CD4-positive, alpha-beta memory T cell (primary cell): ENCODE results near the gene ENAM. TPM values are rescaled to one million over a fixed set of nuclear protein-coding genes. Genes with fewer than 3 reads are reported as not detected.

Experiments used
- CTCF ChIA-PET: fragments of 350-600 bp; sonication (Branson Sonifier 250); formaldehyde crosslinking; loops from one replicate; lab custom pipeline; 2021; ENCODE audit warnings: inconsistent platforms; ENCODE audit not compliant: partially characterized antibody; lab: Charles Lee
- POLR2A ChIA-PET: fragments of 350-600 bp; sonication (Branson Sonifier 250); formaldehyde crosslinking; loops from one replicate; lab custom pipeline; 2021; ENCODE audit not compliant: partially characterized antibody; lab: Charles Lee
- DNase-seq, 5 donors: peaks; one replicate each; pipeline versions ENCODE4 v3.0.0 to v3.0.0-alpha.2; 2020 to 2022; ENCODE audit warnings: mixed read lengths in 1 of 5
- H3K27ac ChIP-seq: one replicate; pipeline ENCODE4 v1.7.0; 2013; ENCODE audit warnings: low read depth, low read length
- H3K27me3 ChIP-seq: 2 replicates; pipeline ENCODE4 v1.7.0; 2013; ENCODE audit warnings: mild to moderate bottlenecking, low read length, moderate library complexity; ENCODE audit not compliant: insufficient read depth
- H3K36me3 ChIP-seq: 2 replicates; pipeline ENCODE4 v1.7.0; 2013; ENCODE audit warnings: mild to moderate bottlenecking, low read length, moderate library complexity; ENCODE audit not compliant: insufficient read depth
- H3K4me1 ChIP-seq: 2 replicates; pipeline ENCODE4 v1.7.0; 2013; ENCODE audit warnings: mild to moderate bottlenecking, low read length, moderate library complexity; ENCODE audit not compliant: insufficient read depth
- H3K4me3 ChIP-seq, 2 donors: one replicate each; pipeline ENCODE4 v1.7.0; 2013; ENCODE audit warnings: low read length in 2 of 2, mild to moderate bottlenecking in 1 of 2
- H3K9me3 ChIP-seq, 2 donors: one replicate each; pipeline ENCODE4 v1.7.0; 2013; ENCODE audit warnings: low read length in 2 of 2, control low read depth in 1 of 2; ENCODE audit not compliant: control insufficient read depth in 1 of 2
- H3K27ac Mint-ChIP-seq, 7 donors: one replicate each; pipeline ENCODE4 v1.8.0; 2020 to 2021; ENCODE audit warnings: mixed read lengths in 7 of 7, mild to moderate bottlenecking in 6 of 7, inconsistent platforms in 3 of 7, moderate library complexity in 3 of 7
- H3K27me3 Mint-ChIP-seq, 2 donors: one replicate each; pipeline ENCODE4 v1.8.0; 2020 to 2021; ENCODE audit warnings: mixed read lengths in 2 of 2
- H3K36me3 Mint-ChIP-seq, 2 donors: one replicate each; pipeline ENCODE4 v1.8.0; 2020 to 2021; ENCODE audit warnings: mixed read lengths in 2 of 2, inconsistent platforms in 1 of 2, mild to moderate bottlenecking in 1 of 2
- H3K4me1 Mint-ChIP-seq, 4 donors: one replicate each; pipeline ENCODE4 v1.8.0; 2020 to 2021; ENCODE audit warnings: mixed read lengths in 4 of 4, mild to moderate bottlenecking in 1 of 4
- H3K4me3 Mint-ChIP-seq, 8 donors: one replicate each; pipeline ENCODE4 v1.8.0; 2020 to 2021; ENCODE audit warnings: mixed read lengths in 8 of 8, mild to moderate bottlenecking in 7 of 8, moderate library complexity in 6 of 8, inconsistent platforms in 3 of 8
- H3K9me3 Mint-ChIP-seq, 8 donors: one replicate each; pipeline ENCODE4 v1.8.0; 2020 to 2021; ENCODE audit warnings: mixed read lengths in 8 of 8, mild to moderate bottlenecking in 5 of 8, inconsistent platforms in 3 of 8, moderate library complexity in 1 of 8
- intact Hi-C: fragments of 100-400 bp; cut with micrococcal nuclease; formaldehyde crosslinking; loops from one replicate; pipeline ENCODE4 v1.15.1; 2023
- polyA plus RNA-seq, 2 donors: library from polyadenylated mRNA; unstranded; fragments of 300-500 nt; fragmentation: Illumina TruSeq; gene quantifications; one replicate each; pipeline ENCODE4 v1.2.3, GENCODE V29; 2021
- total RNA-seq, 2 experiments: library from RNA; stranded (reverse); gene quantifications; one replicate each; pipeline ENCODE4 v1.2.3, GENCODE V29; 2021

Gene ENAM
- total and polyA plus RNA-seq, 4 experiments from 2014 or later, result not detected

DNA sequence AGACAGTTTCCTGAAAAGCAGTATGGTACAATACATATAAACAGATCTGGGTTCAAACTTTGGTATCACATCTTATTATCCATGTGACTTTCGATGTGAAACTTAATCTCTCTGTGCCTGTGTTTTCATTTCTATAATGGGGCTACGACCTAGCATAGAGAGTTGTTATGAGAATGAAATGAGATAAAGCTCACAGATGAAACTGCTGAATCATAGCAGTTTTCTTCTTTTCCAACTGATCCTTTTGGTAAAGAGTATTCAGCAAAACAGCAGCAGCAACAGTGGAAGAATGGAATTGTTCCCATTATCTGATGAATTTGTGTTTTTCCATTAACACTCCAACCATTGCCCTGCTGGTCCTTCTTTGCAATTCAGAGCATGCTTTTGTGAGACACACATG is 20.2 kb upstream of the ENAM start:
- Histone ChIP-seq H3K9me3 (no peaks in the 10 kb centered on the region), H3K27me3 (no peaks in the 10 kb centered on the region), H3K27ac (no peak overlapping the region), H3K4me3 (no peak overlapping the region), H3K36me3 (no peaks in the 10 kb centered on the region), H3K4me1 (no peaks in the 10 kb centered on the region)
- ChIA-PET CTCF (no interaction called here), POLR2A (no interaction called here)
- Mint-ChIP-seq H3K36me3 (no peaks in the 10 kb centered on the region), H3K4me1 (peaks cover 4 to 5% (median 4%) of the 10 kb centered on the region in 4 donors), H3K4me3 (no peak overlapping the region), H3K27ac (no peak overlapping the region), H3K9me3 (no peaks in the 10 kb centered on the region), H3K27me3 (peaks cover 11 to 21% of the 10 kb centered on the region in 2 donors)
- intact Hi-C loops, result no loop called here
- DNase-seq, result no peak

DNA sequence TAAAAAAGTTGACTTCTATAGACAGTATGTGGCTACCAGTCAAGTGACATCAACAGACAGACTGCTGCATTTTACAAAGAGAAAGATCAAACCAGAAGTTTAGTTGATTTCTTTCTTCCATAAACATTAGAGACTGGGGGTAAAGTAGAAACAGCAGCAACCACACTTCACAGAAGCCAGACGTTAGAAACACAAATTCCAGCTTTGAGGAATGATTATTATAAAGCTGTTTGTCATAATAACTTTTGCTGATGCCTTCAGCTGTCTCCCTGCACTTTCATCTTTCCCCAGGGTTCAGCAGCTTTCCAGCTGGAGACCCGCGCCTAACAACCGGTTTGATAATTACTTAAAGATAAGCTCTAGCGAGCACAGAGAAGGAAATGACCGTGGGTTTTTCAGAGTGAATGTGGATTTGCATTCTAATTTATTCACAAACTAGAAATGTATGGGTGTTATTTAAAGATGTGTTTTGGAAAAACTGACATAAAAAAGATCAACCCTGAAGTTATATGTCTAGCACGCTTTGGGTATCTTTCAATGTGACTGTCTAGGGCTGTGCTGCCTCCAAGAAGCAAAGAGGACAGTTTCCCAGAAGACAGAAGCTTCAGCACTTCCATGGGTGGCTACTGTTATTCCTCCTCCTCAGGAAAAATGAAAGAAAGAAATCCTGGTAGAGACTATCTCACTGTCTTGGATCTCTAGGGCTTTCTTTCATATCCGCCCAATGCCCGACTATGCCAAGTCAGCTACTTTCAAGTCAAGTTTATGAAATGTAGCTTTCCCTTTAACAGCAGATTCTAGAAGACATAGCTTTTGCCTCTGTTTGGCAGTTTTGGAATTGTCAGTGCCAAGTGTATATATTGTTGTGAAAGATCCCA is 15.0 kb upstream of the ENAM start:
- H3K36me3 Mint-ChIP-seq, result no peaks in the 10 kb centered on the region
- Histone ChIP-seq H3K4me1 (no peaks in the 10 kb centered on the region), H3K4me3 (no peak overlapping the region), H3K36me3 (no peaks in the 10 kb centered on the region), H3K27me3 (peaks cover 5% of the 10 kb centered on the region), H3K9me3 (no peaks in the 10 kb centered on the region), H3K27ac (no peak overlapping the region)
- intact Hi-C loops, result no loop called here
- peaks cover 11 to 13% (median 12%) of the 10 kb centered on the region in 4 donors for H3K4me1 Mint-ChIP-seq
- H3K9me3 Mint-ChIP-seq, result peaks cover 0 to 3% (median 0%) of the 10 kb centered on the region in 8 donors
- peaks cover 12 to 24% of the 10 kb centered on the region in 2 donors for H3K27me3 Mint-ChIP-seq
- DNase-seq, result no peak
- POLR2A ChIA-PET, result no interaction called here
- peak overlapping the region in 2 of 8 donors; percentile 9 to 50 for H3K4me3 Mint-ChIP-seq
- no peak overlapping the region for H3K27ac Mint-ChIP-seq
- CTCF ChIA-PET, result interaction anchor here (1.6 kb wide), 1 partner anchor 11 kb away, joined by 6 read pairs; no protein-coding TSS in a partner anchor

GRCh38 chr4:70614184-70614555 is 14.4 kb upstream of the ENAM start:
- Mint-ChIP-seq H3K36me3 (no peaks in the 10 kb centered on the region), H3K27ac (no peak overlapping the region), H3K9me3 (peaks cover 0 to 6% (median 0%) of the 10 kb centered on the region in 8 donors)

GRCh38 chr4:70619288-70619687 is 9.3 kb upstream of the ENAM start:
- H3K27ac Mint-ChIP-seq, result peak overlapping the region in 2 of 7 donors; percentile 33 to 48
- Histone ChIP-seq H3K4me3 (no peak overlapping the region), H3K36me3 (no peaks in the 10 kb centered on the region), H3K27ac (no peak overlapping the region), H3K9me3 (no peaks in the 10 kb centered on the region), H3K27me3 (no peaks in the 10 kb centered on the region), H3K4me1 (no peaks in the 10 kb centered on the region)
- H3K4me1 Mint-ChIP-seq, result no peaks in the 10 kb centered on the region
- CTCF ChIA-PET, result no interaction called here
- H3K27me3 Mint-ChIP-seq, result peaks cover 1% of the 10 kb centered on the region in 2 donors
- H3K9me3 Mint-ChIP-seq, result peaks cover 0 to 6% (median 0%) of the 10 kb centered on the region in 8 donors
- DNase-seq, result peak in 3 of 5 donors; percentile 19 to 32 (median 22)
- H3K36me3 Mint-ChIP-seq, result no peaks in the 10 kb centered on the region
- POLR2A ChIA-PET, result no interaction called here
- intact Hi-C loops, result no loop called here
- H3K4me3 Mint-ChIP-seq, result no peak overlapping the region

More at GRCh38 chr4:70614184-70614555, 14.4 kb upstream of the ENAM start:
- H3K4me1 Mint-ChIP-seq, result peaks cover 11 to 13% (median 12%) of the 10 kb centered on the region in 4 donors
- ChIA-PET POLR2A (no interaction called here), CTCF (interaction anchor here (1.6 kb wide), 1 partner anchor 12 kb away, joined by 6 read pairs; no protein-coding TSS in a partner anchor)
- Histone ChIP-seq H3K4me3 (no peak overlapping the region), H3K36me3 (no peaks in the 10 kb centered on the region), H3K9me3 (no peaks in the 10 kb centered on the region), H3K4me1 (no peaks in the 10 kb centered on the region), H3K27me3 (peaks cover 5% of the 10 kb centered on the region), H3K27ac (no peak overlapping the region)
- intact Hi-C loops, result no loop called here
- H3K27me3 Mint-ChIP-seq, result peaks cover 13 to 24% of the 10 kb centered on the region in 2 donors
- no peak overlapping the region for H3K4me3 Mint-ChIP-seq
- no peak for DNase-seq

DNA sequence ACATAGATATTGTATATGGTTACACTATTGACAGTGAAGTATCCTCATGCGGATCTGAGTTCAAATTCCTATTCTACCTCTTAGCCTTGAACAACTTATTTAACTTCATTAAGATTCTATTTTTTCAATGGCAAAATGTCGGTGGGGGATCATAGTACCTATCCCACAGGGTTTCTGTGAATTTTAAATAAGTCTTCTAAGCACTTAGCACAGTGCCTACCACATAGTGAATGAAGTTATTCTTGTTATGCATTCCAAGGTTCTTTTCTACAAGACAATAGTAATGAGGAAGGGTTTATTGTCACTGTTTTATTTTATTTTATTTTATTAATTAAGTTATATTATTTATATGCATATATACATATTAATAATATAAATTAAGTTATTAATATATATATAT is 8.8 kb upstream of the ENAM start:
- intact Hi-C loops, result no loop called here
- CTCF ChIA-PET, result no interaction called here

GRCh38 chr4:70623323-70623722 is 5.2 kb upstream of the ENAM start:
- Histone ChIP-seq H3K4me1 (no peaks in the 10 kb centered on the region), H3K9me3 (no peaks in the 10 kb centered on the region), H3K36me3 (no peaks in the 10 kb centered on the region), H3K4me3 (no peak overlapping the region), H3K27ac (no peak overlapping the region), H3K27me3 (no peaks in the 10 kb centered on the region)
- Mint-ChIP-seq H3K27me3 (peaks cover 0 to 1% of the 10 kb centered on the region in 2 donors), H3K9me3 (peaks cover 0 to 4% (median 0%) of the 10 kb centered on the region in 8 donors), H3K4me3 (no peak overlapping the region), H3K36me3 (no peaks in the 10 kb centered on the region), H3K4me1 (no peaks in the 10 kb centered on the region), H3K27ac (peak overlapping the region in 1 of 7 donors; percentile 3)
- CTCF ChIA-PET, result no interaction called here
- peak in 2 of 5 donors; percentile 11 to 23 for DNase-seq
- intact Hi-C loops, result no loop called here
- POLR2A ChIA-PET, result no interaction called here

More for the DNA sequence above, 8.8 kb upstream of the ENAM start:
- H3K27me3 ChIP-seq, result no peaks in the 10 kb centered on the region
- H3K4me1 ChIP-seq, result no peaks in the 10 kb centered on the region
- Mint-ChIP-seq H3K27ac (peak overlapping the region in 1 of 7 donors; percentile 33), H3K9me3 (peaks cover 0 to 6% (median 0%) of the 10 kb centered on the region in 8 donors), H3K4me1 (no peaks in the 10 kb centered on the region), H3K4me3 (no peak overlapping the region), H3K36me3 (no peaks in the 10 kb centered on the region), H3K27me3 (peaks cover 1% of the 10 kb centered on the region in 2 donors)
- no peak overlapping the region for H3K27ac ChIP-seq
- POLR2A ChIA-PET, result no interaction called here
- no peaks in the 10 kb centered on the region for H3K9me3 ChIP-seq
- no peaks in the 10 kb centered on the region for H3K36me3 ChIP-seq
- no peak for DNase-seq
- no peak overlapping the region for H3K4me3 ChIP-seq

GRCh38 chr4:70624226-70624793 is 4.2 kb upstream of the ENAM start:
- Mint-ChIP-seq H3K9me3 (peaks cover 0 to 2% (median 0%) of the 10 kb centered on the region in 8 donors), H3K27ac (peak overlapping the region in 1 of 7 donors; percentile 3), H3K27me3 (no peaks in the 10 kb centered on the region), H3K4me3 (no peak overlapping the region), H3K4me1 (peaks cover 0 to 3% (median 0%) of the 10 kb centered on the region in 4 donors), H3K36me3 (no peaks in the 10 kb centered on the region)
- H3K27ac ChIP-seq, result no peak overlapping the region
- peak in 2 of 5 donors; percentile 20 to 27 for DNase-seq
- H3K4me1 ChIP-seq, result no peaks in the 10 kb centered on the region
- H3K27me3 ChIP-seq, result no peaks in the 10 kb centered on the region
- H3K4me3 ChIP-seq, result no peak overlapping the region
- intact Hi-C loops, result no loop called here
- H3K9me3 ChIP-seq, result no peaks in the 10 kb centered on the region
- H3K36me3 ChIP-seq, result no peaks in the 10 kb centered on the region
- ChIA-PET CTCF (interaction anchor here (1.0 kb wide), 1 partner anchor 61 kb away, joined by 4 read pairs; no protein-coding TSS in a partner anchor), POLR2A (no interaction called here)
